Sigmoid colon (tissue), 4 donors: ENCODE measurements around the gene ZNF462.

ENCODE experiments used
- CTCF ChIP-seq, 4 experiments: fragments of 450-650 bp in 3 of 4; fragments of 200-600 bp in 1 of 4; IDR thresholded peaks; one replicate each; pipeline ENCODE4 v1.5.1; 2016 to 2019; ENCODE audit warnings: antibody characterized with exemption in 4 of 4, mild to moderate bottlenecking in 3 of 4, moderate library complexity in 2 of 4
- EP300 ChIP-seq, 4 donors: sonication (generic); formaldehyde crosslinking; IDR thresholded peaks; one replicate each; pipeline ENCODE4 v1.6.1; 2017; ENCODE audit warnings: antibody characterized with exemption in 4 of 4
- POLR2A ChIP-seq, 2 donors: fragments of 450-650 bp; IDR thresholded peaks; one replicate each; pipeline ENCODE4 v1.6.1; 2016; ENCODE audit warnings: antibody characterized with exemption in 2 of 2, mild to moderate bottlenecking in 2 of 2, moderate library complexity in 2 of 2

GRCh38 chr9:106974341-106974740 lies 111.4 kb downstream of the ZNF462 start:
- TF ChIP-seq POLR2A (IDR thresholded peaks at IDR 0.05) (no peak), EP300 (IDR thresholded peaks at IDR 0.05) (no peak), CTCF (IDR thresholded peaks at IDR 0.05) (no peak)
